Neural cell (in vitro differentiated cells): ENCODE measurements around the gene IGF2BP3. TPM values are rescaled to one million over a fixed set of nuclear protein-coding genes. Genes with fewer than 3 reads are reported as not detected.

Experiments used
- H2AFZ ChIP-seq: fragments of 200-600, 300-800 bp; sonication (generic), shearing (Covaris generic); 2 replicates; pipeline ENCODE4 v1.6.0; 2014; ENCODE audit warnings: low read depth, mild to moderate bottlenecking, antibody characterized with exemption, low read length, moderate library complexity
- H3F3A ChIP-seq: fragments of 200-600 bp; shearing (Covaris generic); 2 replicates; pipeline ENCODE4 v1.6.1; 2016; ENCODE audit warnings: mild to moderate bottlenecking, moderate library complexity, mixed read lengths, antibody characterized with exemption, low read length; ENCODE audit not compliant: insufficient read depth, poor library complexity, severe bottlenecking
- H3K27ac ChIP-seq: fragments of 200-600, 300-800 bp; sonication (generic), shearing (Covaris generic); 2 replicates; pipeline ENCODE4 v1.5.1; 2014; ENCODE audit warnings: mild to moderate bottlenecking, low read length, moderate library complexity
- H3K27me3 ChIP-seq: fragments of 300-800, 200-600 bp; sonication (generic), shearing (Covaris generic); 2 replicates; pipeline ENCODE4 v1.6.0; 2014; ENCODE audit warnings: mild to moderate bottlenecking, low read depth, low read length, moderate library complexity; ENCODE audit not compliant: insufficient read depth
- H3K36me3 ChIP-seq: fragments of 300-800, 200-600 bp; sonication (generic), shearing (Covaris generic); 2 replicates; pipeline ENCODE4 v1.5.1; 2014; ENCODE audit warnings: mild to moderate bottlenecking, antibody characterized with exemption, low read length, moderate library complexity; ENCODE audit not compliant: insufficient read depth
- H3K4me2 ChIP-seq: fragments of 300-800, 200-600 bp; sonication (generic), shearing (Covaris generic); 2 replicates; pipeline ENCODE4 v1.6.0; 2014; ENCODE audit warnings: mild to moderate bottlenecking, low read length
- H3K4me3 ChIP-seq: fragments of 300-800, 200-600 bp; sonication (generic), shearing (Covaris generic); 2 replicates; pipeline ENCODE4 v1.5.1; 2014; ENCODE audit warnings: mild to moderate bottlenecking, low read length, moderate library complexity
- H3K79me2 ChIP-seq: fragments of 200-600 bp; shearing (Covaris generic); replicated peaks from 2 replicates; pipeline ENCODE4 v1.6.0; 2014; ENCODE audit warnings: mild to moderate bottlenecking, low read length, moderate library complexity; ENCODE audit not compliant: insufficient read depth
- H3K9ac ChIP-seq: fragments of 300-800, 200-600 bp; sonication (generic), shearing (Covaris generic); 2 replicates; pipeline ENCODE4 v1.6.1; 2016; ENCODE audit warnings: mild to moderate bottlenecking, low read length, mixed read lengths
- H3K9me2 ChIP-seq: fragments of 200-600 bp; shearing (Covaris generic); 2 replicates; pipeline ENCODE4 v1.6.1; 2016; ENCODE audit warnings: mild to moderate bottlenecking, low read length, mixed read lengths; ENCODE audit not compliant: insufficient read depth
- H3K9me3 ChIP-seq: fragments of 200-600, 300-800 bp; sonication (generic), shearing (Covaris generic); 2 replicates; pipeline ENCODE4 v1.6.1; 2016; ENCODE audit warnings: mild to moderate bottlenecking, mixed run types, low read length, moderate library complexity, mixed read lengths
- H4K20me1 ChIP-seq: fragments of 200-600 bp; shearing (Covaris generic); 2 replicates; pipeline ENCODE4 v1.6.1; 2016; ENCODE audit warnings: mild to moderate bottlenecking, mixed run types; ENCODE audit not compliant: insufficient read depth
- CTCF ChIP-seq: fragments of 450-650 bp; IDR thresholded peaks from 2 replicates; pipeline ENCODE4 v1.5.1; 2014; ENCODE audit warnings: antibody characterized with exemption, mild to moderate bottlenecking, moderate library complexity; ENCODE audit not compliant: poor library complexity, severe bottlenecking
- EP300 ChIP-seq: fragments of 450-650 bp; conservative IDR thresholded peaks from 2 replicates; pipeline ENCODE4 v1.6.1; 2014; ENCODE audit warnings: antibody characterized with exemption, mild to moderate bottlenecking, moderate library complexity; ENCODE audit not compliant: poor library complexity, severe bottlenecking
- EZH2 ChIP-seq: fragments of 200-600, 300-800 bp; shearing (Covaris generic), sonication (generic); IDR thresholded peaks from 2 replicates; pipeline ENCODE4 v1.6.1; 2014; ENCODE audit warnings: antibody characterized with exemption, low read length, borderline replicate concordance, mild to moderate bottlenecking; ENCODE audit not compliant: insufficient read depth, poor library complexity, severe bottlenecking
- MXI1 ChIP-seq: fragments of 450-650 bp; conservative IDR thresholded peaks from 2 replicates; pipeline ENCODE4 v1.6.1; 2014; ENCODE audit warnings: antibody characterized with exemption, mild to moderate bottlenecking; ENCODE audit not compliant: poor library complexity, severe bottlenecking
- POLR2AphosphoS5 ChIP-seq: IDR thresholded peaks from 2 replicates; pipeline ENCODE4 v1.6.1; 2012
- RAD21 ChIP-seq: fragments of 450-650 bp; conservative IDR thresholded peaks from 2 replicates; pipeline ENCODE4 v1.6.1; 2014; ENCODE audit warnings: antibody characterized with exemption, mild to moderate bottlenecking, moderate library complexity
- SMC3 ChIP-seq: fragments of 450-650 bp; conservative IDR thresholded peaks from 2 replicates; pipeline ENCODE4 v1.6.1; 2014; ENCODE audit warnings: antibody characterized with exemption, mild to moderate bottlenecking, moderate library complexity; ENCODE audit not compliant: poor library complexity
- TAF1 ChIP-seq: IDR thresholded peaks from 2 replicates; pipeline ENCODE4 v1.6.1; 2012; ENCODE audit warnings: low read depth
- polyA plus RNA-seq: library from polyadenylated mRNA; depleted of rRNA; stranded (reverse); fragments of >200 nt; gene quantifications from 2 replicates; pipeline ENCODE4 v1.2.3, GENCODE V29; 2014
- TF ChIP-seq, protein P1 (sequence below): IDR thresholded peaks from 2 replicates; pipeline ENCODE4 v1.6.1; 2012; ENCODE audit warnings: borderline replicate concordance

Gene IGF2BP3
- polyA plus RNA-seq, 1 donor from 2014 or later: 29.6 TPM

GRCh38 chr7:23298141-23298881 is 172.0 kb downstream of the IGF2BP3 start:
- Histone ChIP-seq H3K36me3 (no peaks in the 10 kb centered on the region), H3K27ac (peak overlapping the region; percentile 69), H3K79me2 (peaks cover 23% of the 10 kb centered on the region), H3F3A (no peaks in the 10 kb centered on the region), H3K9ac (peak overlapping the region; percentile 83), H3K4me2 (peak overlapping the region; percentile 21), H3K9me2 (no peaks in the 10 kb centered on the region), H4K20me1 (no peaks in the 10 kb centered on the region), H2AFZ (peak overlapping the region; percentile 74), H3K4me3 (peak overlapping the region; percentile 80), H3K27me3 (no peaks in the 10 kb centered on the region), H3K9me3 (no peaks in the 10 kb centered on the region)
- TF ChIP-seq CTCF (no peak), RAD21 (no peak), TAF1 (no peak), MXI1 (no peak), EP300 (no peak), SMC3 (no peak), POLR2AphosphoS5 (no peak), EZH2 (no peak)
- TF ChIP-seq, protein P1, sequence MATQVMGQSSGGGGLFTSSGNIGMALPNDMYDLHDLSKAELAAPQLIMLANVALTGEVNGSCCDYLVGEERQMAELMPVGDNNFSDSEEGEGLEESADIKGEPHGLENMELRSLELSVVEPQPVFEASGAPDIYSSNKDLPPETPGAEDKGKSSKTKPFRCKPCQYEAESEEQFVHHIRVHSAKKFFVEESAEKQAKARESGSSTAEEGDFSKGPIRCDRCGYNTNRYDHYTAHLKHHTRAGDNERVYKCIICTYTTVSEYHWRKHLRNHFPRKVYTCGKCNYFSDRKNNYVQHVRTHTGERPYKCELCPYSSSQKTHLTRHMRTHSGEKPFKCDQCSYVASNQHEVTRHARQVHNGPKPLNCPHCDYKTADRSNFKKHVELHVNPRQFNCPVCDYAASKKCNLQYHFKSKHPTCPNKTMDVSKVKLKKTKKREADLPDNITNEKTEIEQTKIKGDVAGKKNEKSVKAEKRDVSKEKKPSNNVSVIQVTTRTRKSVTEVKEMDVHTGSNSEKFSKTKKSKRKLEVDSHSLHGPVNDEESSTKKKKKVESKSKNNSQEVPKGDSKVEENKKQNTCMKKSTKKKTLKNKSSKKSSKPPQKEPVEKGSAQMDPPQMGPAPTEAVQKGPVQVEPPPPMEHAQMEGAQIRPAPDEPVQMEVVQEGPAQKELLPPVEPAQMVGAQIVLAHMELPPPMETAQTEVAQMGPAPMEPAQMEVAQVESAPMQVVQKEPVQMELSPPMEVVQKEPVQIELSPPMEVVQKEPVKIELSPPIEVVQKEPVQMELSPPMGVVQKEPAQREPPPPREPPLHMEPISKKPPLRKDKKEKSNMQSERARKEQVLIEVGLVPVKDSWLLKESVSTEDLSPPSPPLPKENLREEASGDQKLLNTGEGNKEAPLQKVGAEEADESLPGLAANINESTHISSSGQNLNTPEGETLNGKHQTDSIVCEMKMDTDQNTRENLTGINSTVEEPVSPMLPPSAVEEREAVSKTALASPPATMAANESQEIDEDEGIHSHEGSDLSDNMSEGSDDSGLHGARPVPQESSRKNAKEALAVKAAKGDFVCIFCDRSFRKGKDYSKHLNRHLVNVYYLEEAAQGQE: no peak

DNA sequence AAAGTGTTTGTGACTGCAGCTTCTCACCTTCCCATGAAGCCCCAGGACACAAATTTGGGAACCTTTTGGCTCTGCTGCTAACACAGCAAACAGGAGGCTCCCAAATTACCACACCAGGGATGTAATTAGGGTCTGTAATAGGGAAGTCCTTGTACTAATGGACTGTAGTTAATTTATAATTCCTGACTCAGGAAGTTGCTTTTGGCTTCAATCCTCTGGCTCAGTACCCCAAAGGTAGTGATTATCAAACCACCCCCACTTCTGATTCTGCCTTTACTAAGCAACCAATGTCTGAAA is 174.9 kb downstream of the IGF2BP3 start:
- no peaks in the 10 kb centered on the region for H3K9me2 ChIP-seq
- no peaks in the 10 kb centered on the region for H3F3A ChIP-seq
- H3K4me2 ChIP-seq: no peak overlapping the region
- H3K27ac ChIP-seq: no peak overlapping the region
- no peaks in the 10 kb centered on the region for H3K27me3 ChIP-seq
- TF ChIP-seq, protein P1: no peak
- H3K9ac ChIP-seq: no peak overlapping the region
- no peaks in the 10 kb centered on the region for H3K9me3 ChIP-seq
- H3K36me3 ChIP-seq: no peaks in the 10 kb centered on the region
- peaks cover 11% of the 10 kb centered on the region for H3K79me2 ChIP-seq
- H3K4me3 ChIP-seq: no peak overlapping the region
- H2AFZ ChIP-seq: no peak overlapping the region
- no peaks in the 10 kb centered on the region for H4K20me1 ChIP-seq
